Gastroesophageal sphincter (tissue), 3 donors: ENCODE measurements around the gene NTRK3.

Source experiments
- CTCF ChIP-seq, 4 experiments: fragments of 200-600 bp in 2 of 4; fragments of 450-650 bp in 2 of 4; sonication (generic) in 1 of 4; IDR thresholded peaks; one replicate each; pipeline ENCODE4 v1.5.1; 2017 to 2019; ENCODE audit warnings: antibody characterized with exemption in 4 of 4, mild to moderate bottlenecking in 2 of 4, moderate library complexity in 2 of 4
- POLR2A ChIP-seq, 2 donors: fragments of 450-650 bp; IDR thresholded peaks; one replicate each; pipeline ENCODE4 v1.6.1; 2017; ENCODE audit warnings: antibody characterized with exemption in 2 of 2, mild to moderate bottlenecking in 2 of 2, moderate library complexity in 1 of 2
- POLR2AphosphoS5 ChIP-seq: sonication (generic); formaldehyde crosslinking; IDR thresholded peaks from one replicate; pipeline ENCODE4 v1.6.1; 2017; ENCODE audit warnings: antibody characterized with exemption

- TF ChIP-seq CTCF (IDR thresholded peaks at IDR 0.05): no peak
- no peak for TF ChIP-seq POLR2AphosphoS5
- TF ChIP-seq POLR2A (IDR thresholded peaks at IDR 0.05): no peak
These were observed 129.7 kb downstream of the NTRK3 start for GRCh38 chr15:88126695-88127431.
